NCI-H82 (cell line): Measurements from ENCODE around the gene NDP.
"Not testable (repeated sequence)": the region's sequence is repeated elsewhere in the genome, so short reads cannot be mapped to it uniquely, and the experiment has no call there.

Experiments used
- DNase-seq: peaks from one replicate; lab custom pipeline; 2025; lab: John Stamatoyannopoulos, UW

Gene NDP

DNA sequence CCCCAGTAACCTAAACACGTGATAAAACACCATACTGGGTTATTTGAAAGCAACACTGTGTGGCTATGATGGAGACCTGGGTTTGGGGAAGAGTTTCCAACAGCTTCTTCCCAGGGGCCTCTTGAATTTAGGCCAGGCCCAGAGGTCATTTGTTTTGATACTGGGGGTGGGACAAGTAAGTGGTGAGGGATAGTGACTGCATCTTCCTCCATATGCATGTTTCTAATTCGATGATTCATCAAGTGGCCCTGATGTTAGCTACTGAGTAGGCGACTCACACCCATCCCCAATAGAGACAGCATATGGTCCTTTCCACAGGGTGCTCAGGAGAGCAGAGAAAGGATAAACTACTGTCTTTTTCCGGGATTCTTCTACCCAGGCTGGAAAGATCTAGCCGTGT is 2.7 kb downstream of the NDP start:
- DNase-seq, result no peak

- DNase-seq, result peak; percentile 16
These were observed 3.4 kb downstream of the NDP start for GRCh38 chrX:43969504-43970501.

GRCh38 chrX:43968359-43968781 is 4.8 kb downstream of the NDP start:
- DNase-seq, result no peak

- DNase-seq, result no peak
These were observed 8.3 kb downstream of the NDP start for GRCh38 chrX:43964936-43965335.

- DNase-seq, result no peak
These were observed 9.5 kb downstream of the NDP start for GRCh38 chrX:43963726-43964125.

- no peak for DNase-seq
These were observed 10.6 kb downstream of the NDP start for GRCh38 chrX:43962636-43963035.

DNA sequence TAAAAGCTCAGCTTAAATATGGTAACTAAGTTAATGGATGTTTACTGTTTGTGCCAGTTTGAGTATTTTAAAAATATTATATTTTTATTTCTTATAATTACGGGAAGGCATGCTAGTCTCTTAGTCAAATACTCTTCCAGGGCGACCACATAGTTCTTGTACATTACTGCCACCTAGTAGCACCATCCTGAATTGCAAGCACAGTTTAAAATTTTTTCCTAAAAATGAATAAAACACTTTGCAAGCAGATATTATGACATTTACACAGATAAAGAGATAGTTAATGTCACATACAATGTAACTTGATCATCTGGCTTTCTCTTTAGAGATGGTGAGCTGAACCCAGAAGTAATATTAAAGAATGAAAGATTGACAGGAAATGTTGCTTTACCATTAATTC is 11.5 kb downstream of the NDP start:
- DNase-seq, result peak; percentile 4

DNA sequence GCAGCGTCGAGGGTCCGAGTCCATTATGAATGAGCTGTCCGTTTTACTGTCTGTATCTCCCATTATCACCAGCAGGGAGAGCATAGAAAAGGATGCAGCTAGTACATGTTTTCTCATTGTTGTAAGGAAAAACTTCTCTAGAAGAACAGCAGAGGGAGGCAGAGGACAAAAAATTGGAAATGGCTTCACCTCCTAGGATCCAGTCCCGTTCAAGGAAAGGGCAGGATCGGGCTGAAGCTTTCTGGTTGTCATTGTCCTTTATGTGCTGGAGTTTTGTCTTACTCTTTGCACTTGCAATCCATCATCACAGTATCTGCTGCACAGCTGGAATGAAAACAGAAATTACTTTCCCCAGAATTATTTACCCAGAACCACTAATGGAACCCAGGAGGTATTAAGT is 14.7 kb downstream of the NDP start:
- peak; percentile 89 for DNase-seq

DNA sequence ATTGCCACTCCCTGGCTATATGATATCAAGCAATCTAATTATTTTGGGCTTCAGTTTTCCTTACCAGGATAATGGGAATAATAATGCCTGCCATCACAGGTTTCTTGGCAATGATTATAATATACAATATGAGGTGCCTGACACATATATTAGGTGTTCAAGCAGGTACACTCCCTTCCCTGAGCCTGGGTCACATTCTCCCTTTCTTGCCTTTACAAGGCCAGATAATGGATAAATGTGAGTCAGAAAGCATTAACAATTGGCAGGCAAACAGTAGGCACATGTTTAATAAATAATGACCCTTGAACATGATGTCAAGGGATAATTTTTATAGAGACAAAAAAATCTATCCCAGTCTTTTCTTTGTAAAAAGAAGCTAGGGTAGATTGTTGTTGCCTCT is 17.2 kb downstream of the NDP start:
- no peak for DNase-seq

GRCh38 chrX:43953218-43953617 is 20.0 kb downstream of the NDP start:
- DNase-seq, result no peak

DNA sequence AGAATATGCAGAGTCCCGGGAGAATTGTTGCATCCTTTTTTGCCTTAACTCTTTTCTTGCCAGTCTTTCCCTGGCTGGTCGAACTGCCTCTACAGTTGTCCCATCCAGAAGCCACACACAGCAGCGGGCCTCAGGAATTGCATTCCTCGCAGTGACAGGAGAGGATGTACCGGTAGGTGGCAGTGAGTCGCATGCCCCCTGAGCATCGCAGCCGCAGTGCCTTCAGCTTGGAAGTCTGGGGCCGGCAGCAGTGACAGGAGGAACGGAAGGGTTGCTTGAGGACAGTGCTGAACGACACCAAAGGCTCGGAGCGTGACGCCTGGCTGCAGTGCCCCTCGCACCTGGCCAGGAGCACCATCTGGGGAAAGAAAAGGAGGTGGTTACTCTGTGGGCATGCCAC is 23.5 kb downstream of the NDP start:
- peak; percentile 81 for DNase-seq

GRCh38 chrX:43940816-43941474 is 32.2 kb downstream of the NDP start:
- no peak for DNase-seq

- DNase-seq, result no peak
These were observed 33.8 kb downstream of the NDP start for GRCh38 chrX:43939187-43939926.

GRCh38 chrX:43922032-43922431 is 51.2 kb downstream of the NDP start:
- DNase-seq, result not testable (repeated sequence)

DNA sequence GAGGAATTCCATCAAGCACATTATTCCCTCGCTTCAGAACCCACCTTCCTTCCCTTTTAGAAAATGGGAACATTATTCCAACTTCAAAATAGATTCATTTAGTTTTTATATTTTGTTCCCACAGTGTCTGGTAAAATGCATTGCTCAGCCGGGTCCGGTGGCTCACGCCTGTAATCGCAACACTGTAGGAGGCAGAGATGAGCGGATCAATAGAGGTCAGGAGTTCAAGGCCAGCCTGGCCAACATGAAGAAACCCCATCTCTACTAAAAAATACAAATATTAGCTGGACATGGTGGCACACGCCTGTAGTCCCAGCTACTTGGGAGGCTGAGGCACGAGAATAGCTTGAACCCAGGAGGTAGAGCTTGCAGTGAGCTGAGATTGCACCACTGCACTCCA is 62.4 kb downstream of the NDP start:
- DNase-seq, result not testable (repeated sequence)

DNA sequence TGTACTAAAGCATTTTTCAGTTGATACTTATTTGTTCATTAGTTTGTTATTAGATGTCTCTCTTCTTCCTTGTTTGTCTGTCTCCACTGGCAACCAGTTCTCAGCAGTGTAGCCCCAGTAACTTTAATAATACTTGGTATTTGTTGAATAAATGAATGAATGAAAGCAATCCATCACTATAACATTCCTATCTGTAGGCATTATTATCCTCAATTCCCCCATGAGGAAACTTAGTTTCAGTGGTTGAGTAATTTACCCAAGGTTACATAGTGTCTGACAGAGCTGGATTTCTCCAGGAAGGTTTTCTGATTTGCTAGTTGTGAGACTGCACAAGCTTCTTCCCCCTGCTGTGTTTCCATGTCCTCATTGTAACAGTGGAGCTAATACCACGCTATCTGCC is 63.2 kb downstream of the NDP start:
- DNase-seq, result peak; percentile 78

DNA sequence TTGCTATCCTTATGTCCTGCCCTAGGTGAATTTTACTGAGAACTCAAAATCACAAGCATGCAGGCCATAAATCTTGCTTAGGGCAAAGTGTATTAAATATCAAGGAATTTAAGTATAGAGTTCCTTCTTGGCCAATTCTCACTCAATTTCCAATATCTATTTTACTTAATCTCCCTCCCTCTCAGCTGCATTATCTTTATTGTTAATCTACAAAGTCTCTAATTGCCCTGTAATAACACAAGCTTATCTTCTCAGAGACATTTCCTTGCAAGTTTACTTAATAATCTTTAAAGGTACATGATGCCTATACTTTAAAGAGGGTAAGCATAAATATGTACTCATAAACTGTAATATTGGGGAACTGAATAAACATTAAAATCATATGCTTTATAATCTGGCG is 64.0 kb downstream of the NDP start:
- peak; percentile 20 for DNase-seq

- no peak for DNase-seq
These were observed 73.0 kb downstream of the NDP start for GRCh38 chrX:43899878-43900815.
